Measurements from ENCODE around the gene BLMH. TPM values are rescaled to one million over a fixed set of nuclear protein-coding genes. Genes with fewer than 3 reads are reported as not detected.

The BLMH gene
- total and polyA plus RNA-seq, 2 experiments from 2014 or later, result 36.4 to 58.7 TPM

DNA sequence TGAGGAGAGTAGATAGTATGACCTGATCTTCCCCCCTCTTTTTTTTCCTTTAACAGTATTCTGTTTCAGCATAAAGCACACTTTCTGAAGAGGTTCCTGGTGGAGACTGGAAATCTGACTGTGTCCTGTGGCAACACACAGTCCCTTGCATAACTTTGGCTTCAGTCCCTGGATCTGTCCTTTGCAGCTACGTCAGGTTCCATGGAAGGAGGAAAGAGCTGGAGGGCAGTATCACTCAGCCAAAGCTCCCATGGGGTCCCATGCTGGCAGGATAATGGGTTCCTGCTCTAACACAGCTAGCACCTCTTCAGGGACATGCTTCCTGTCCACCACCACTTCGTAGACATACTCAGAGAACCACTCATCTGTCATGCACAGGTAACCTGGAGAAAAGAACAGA lies 43.0 kb downstream of the BLMH start:
- Histone ChIP-seq H3K4me1 (ENCODE audit: insufficient read depth) (no peaks in the 10 kb centered on the region), H4K20me1 (replicated peaks; ENCODE audit: insufficient read depth) (no peaks in the 10 kb centered on the region), H3F3A (replicated peaks; ENCODE audit: low read depth) (no peaks in the 10 kb centered on the region), H3K4me3 (no peak overlapping the region), H3K4me2 (no peak overlapping the region), H3K36me3 (ENCODE audit: insufficient read depth) (peaks cover 13% of the 10 kb centered on the region), H3K27ac (ENCODE audit: low read depth) (no peak overlapping the region), H3K27me3 (ENCODE audit: insufficient read depth) (no peaks in the 10 kb centered on the region), H3K79me2 (replicated peaks; ENCODE audit: insufficient read depth) (no peaks in the 10 kb centered on the region), H3K9me2 (ENCODE audit: insufficient read depth) (no peaks in the 10 kb centered on the region), H2AFZ (no peak overlapping the region)
- Mint-ChIP-seq H3K4me1 (no peaks in the 10 kb centered on the region), H3K9me3 (no peaks in the 10 kb centered on the region), H3K36me3 (ENCODE audit: low read depth) (peaks cover 18% of the 10 kb centered on the region), H3K27ac (no peak overlapping the region), H3K27me3 (ENCODE audit: insufficient read depth, low read depth, poor library complexity) (peaks cover 3% of the 10 kb centered on the region), H3K4me3 (no peak overlapping the region)
- ATAC-seq, result no peak
- TF ChIP-seq JUNB (IDR thresholded peaks at IDR 0.05; ENCODE audit: unreplicated experiment) (no peak), ZNF331 (CRISPR knock-in tag; IDR thresholded peaks at IDR 0.05; ENCODE audit: low read depth) (no peak), EZH2phosphoT487 (IDR thresholded peaks at IDR 0.05; ENCODE audit: unreplicated experiment) (no peak), CREB1 (CRISPR knock-in tag; IDR thresholded peaks at IDR 0.05; ENCODE audit: low read depth) (no peak), ZNF114 (CRISPR knock-in tag; IDR thresholded peaks at IDR 0.05) (no peak), EZH2 (IDR thresholded peaks at IDR 0.05; ENCODE audit: low read depth, unreplicated experiment) (no peak), POLR2AphosphoS5 (IDR thresholded peaks at IDR 0.05; ENCODE audit: low read depth) (no peak), STAT1 (IDR thresholded peaks at IDR 0.05; ENCODE audit: unreplicated experiment) (no peak)
- TF ChIP-seq, protein P1, sequence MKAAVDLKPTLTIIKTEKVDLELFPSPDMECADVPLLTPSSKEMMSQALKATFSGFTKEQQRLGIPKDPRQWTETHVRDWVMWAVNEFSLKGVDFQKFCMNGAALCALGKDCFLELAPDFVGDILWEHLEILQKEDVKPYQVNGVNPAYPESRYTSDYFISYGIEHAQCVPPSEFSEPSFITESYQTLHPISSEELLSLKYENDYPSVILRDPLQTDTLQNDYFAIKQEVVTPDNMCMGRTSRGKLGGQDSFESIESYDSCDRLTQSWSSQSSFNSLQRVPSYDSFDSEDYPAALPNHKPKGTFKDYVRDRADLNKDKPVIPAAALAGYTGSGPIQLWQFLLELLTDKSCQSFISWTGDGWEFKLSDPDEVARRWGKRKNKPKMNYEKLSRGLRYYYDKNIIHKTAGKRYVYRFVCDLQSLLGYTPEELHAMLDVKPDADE (IDR thresholded peaks at IDR 0.05), result no peak
- TF ChIP-seq, protein P2, sequence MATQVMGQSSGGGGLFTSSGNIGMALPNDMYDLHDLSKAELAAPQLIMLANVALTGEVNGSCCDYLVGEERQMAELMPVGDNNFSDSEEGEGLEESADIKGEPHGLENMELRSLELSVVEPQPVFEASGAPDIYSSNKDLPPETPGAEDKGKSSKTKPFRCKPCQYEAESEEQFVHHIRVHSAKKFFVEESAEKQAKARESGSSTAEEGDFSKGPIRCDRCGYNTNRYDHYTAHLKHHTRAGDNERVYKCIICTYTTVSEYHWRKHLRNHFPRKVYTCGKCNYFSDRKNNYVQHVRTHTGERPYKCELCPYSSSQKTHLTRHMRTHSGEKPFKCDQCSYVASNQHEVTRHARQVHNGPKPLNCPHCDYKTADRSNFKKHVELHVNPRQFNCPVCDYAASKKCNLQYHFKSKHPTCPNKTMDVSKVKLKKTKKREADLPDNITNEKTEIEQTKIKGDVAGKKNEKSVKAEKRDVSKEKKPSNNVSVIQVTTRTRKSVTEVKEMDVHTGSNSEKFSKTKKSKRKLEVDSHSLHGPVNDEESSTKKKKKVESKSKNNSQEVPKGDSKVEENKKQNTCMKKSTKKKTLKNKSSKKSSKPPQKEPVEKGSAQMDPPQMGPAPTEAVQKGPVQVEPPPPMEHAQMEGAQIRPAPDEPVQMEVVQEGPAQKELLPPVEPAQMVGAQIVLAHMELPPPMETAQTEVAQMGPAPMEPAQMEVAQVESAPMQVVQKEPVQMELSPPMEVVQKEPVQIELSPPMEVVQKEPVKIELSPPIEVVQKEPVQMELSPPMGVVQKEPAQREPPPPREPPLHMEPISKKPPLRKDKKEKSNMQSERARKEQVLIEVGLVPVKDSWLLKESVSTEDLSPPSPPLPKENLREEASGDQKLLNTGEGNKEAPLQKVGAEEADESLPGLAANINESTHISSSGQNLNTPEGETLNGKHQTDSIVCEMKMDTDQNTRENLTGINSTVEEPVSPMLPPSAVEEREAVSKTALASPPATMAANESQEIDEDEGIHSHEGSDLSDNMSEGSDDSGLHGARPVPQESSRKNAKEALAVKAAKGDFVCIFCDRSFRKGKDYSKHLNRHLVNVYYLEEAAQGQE (IDR thresholded peaks at IDR 0.05; ENCODE audit: unreplicated experiment), result no peak
- TF ChIP-seq, protein P3, sequence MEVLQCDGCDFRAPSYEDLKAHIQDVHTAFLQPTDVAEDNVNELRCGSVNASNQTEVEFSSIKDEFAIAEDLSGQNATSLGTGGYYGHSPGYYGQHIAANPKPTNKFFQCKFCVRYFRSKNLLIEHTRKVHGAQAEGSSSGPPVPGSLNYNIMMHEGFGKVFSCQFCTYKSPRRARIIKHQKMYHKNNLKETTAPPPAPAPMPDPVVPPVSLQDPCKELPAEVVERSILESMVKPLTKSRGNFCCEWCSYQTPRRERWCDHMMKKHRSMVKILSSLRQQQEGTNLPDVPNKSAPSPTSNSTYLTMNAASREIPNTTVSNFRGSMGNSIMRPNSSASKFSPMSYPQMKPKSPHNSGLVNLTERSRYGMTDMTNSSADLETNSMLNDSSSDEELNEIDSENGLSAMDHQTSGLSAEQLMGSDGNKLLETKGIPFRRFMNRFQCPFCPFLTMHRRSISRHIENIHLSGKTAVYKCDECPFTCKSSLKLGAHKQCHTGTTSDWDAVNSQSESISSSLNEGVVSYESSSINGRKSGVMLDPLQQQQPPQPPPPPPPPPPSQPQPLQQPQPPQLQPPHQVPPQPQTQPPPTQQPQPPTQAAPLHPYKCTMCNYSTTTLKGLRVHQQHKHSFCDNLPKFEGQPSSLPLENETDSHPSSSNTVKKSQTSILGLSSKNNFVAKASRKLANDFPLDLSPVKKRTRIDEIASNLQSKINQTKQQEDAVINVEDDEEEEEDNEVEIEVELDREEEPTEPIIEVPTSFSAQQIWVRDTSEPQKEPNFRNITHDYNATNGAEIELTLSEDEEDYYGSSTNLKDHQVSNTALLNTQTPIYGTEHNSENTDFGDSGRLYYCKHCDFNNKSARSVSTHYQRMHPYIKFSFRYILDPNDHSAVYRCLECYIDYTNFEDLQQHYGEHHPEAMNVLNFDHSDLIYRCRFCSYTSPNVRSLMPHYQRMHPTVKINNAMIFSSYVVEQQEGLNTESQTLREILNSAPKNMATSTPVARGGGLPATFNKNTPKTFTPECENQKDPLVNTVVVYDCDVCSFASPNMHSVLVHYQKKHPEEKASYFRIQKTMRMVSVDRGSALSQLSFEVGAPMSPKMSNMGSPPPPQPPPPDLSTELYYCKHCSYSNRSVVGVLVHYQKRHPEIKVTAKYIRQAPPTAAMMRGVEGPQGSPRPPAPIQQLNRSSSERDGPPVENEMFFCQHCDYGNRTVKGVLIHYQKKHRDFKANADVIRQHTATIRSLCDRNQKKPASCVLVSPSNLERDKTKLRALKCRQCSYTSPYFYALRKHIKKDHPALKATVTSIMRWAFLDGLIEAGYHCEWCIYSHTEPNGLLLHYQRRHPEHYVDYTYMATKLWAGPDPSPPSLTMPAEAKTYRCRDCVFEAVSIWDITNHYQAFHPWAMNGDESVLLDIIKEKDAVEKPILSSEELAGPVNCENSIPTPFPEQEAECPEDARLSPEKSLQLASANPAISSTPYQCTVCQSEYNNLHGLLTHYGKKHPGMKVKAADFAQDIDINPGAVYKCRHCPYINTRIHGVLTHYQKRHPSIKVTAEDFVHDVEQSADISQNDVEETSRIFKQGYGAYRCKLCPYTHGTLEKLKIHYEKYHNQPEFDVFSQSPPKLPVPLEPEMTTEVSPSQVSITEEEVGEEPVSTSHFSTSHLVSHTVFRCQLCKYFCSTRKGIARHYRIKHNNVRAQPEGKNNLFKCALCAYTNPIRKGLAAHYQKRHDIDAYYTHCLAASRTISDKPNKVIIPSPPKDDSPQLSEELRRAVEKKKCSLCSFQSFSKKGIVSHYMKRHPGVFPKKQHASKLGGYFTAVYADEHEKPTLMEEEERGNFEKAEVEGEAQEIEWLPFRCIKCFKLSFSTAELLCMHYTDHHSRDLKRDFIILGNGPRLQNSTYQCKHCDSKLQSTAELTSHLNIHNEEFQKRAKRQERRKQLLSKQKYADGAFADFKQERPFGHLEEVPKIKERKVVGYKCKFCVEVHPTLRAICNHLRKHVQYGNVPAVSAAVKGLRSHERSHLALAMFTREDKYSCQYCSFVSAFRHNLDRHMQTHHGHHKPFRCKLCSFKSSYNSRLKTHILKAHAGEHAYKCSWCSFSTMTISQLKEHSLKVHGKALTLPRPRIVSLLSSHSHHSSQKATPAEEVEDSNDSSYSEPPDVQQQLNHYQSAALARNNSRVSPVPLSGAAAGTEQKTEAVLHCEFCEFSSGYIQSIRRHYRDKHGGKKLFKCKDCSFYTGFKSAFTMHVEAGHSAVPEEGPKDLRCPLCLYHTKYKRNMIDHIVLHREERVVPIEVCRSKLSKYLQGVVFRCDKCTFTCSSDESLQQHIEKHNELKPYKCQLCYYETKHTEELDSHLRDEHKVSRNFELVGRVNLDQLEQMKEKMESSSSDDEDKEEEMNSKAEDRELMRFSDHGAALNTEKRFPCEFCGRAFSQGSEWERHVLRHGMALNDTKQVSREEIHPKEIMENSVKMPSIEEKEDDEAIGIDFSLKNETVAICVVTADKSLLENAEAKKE (CRISPR knock-in tag; IDR thresholded peaks at IDR 0.05), result no peak
- DNase-seq (ENCODE audit: low spot score), result no peak
